Subcutaneous adipose tissue (tissue), 4 donors: ENCODE data around the gene DUSP3. TPM values are rescaled to one million over a fixed set of nuclear protein-coding genes. Genes with fewer than 3 reads are reported as not detected.

Experiments
- CTCF ChIP-seq: fragments of 450-650 bp; IDR thresholded peaks from one replicate; pipeline ENCODE4 v1.5.1; 2016; ENCODE audit warnings: low read depth, mild to moderate bottlenecking, control low read depth, antibody characterized with exemption, moderate library complexity
- total RNA-seq, 4 donors: library from RNA; depleted of rRNA; stranded (reverse); fragments of >200 nt; gene quantifications; one replicate each; pipeline ENCODE4 v1.1.0, GENCODE V29; 2016

The DUSP3 gene
- total RNA-seq, 4 donors from 2014 or later: 55.4 to 86.4 (median 60.2) TPM

GRCh38 chr17:43740541-43740940, 38.2 kb downstream of the DUSP3 start:
- TF ChIP-seq CTCF: no peak

DNA sequence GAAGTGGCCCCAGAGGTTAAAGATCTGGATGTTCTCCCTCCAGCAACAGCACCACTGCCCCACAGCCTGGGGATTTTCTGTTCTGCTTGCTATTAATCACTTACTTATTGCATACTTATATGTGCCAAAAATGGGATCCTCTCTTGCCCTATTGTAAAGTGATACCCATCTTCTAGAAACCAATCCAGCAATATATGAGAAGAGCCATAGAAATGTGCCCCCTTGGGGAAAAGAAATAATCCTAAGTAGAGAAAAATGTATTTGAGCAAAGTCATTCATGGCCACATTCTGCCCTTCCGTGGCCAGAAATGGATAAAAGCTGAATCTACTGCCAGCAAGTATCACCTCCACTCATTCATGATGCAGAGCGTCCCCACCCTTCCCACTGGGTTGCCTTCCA, 41.1 kb downstream of the DUSP3 start:
- no peak for TF ChIP-seq CTCF

DNA sequence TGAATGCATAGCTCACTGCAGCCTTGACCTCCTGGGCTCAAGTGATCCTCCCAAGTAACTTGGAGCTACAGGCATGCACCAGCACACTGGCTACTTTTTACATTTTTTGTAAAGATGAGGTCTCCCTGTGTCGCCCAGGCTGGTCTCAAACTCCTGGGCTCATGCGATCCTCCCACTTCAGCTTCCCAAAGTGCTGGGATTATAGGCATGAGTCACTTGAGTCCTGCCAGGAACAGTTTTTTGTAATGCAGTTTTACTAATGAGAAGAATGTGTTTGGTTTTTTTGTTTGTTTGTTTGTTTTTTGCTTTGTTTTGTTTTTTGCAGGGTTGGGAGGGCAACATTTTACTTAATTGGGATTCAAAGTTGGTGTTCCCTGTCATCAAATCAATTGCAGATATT, 42.4 kb downstream of the DUSP3 start:
- no peak for TF ChIP-seq CTCF

DNA sequence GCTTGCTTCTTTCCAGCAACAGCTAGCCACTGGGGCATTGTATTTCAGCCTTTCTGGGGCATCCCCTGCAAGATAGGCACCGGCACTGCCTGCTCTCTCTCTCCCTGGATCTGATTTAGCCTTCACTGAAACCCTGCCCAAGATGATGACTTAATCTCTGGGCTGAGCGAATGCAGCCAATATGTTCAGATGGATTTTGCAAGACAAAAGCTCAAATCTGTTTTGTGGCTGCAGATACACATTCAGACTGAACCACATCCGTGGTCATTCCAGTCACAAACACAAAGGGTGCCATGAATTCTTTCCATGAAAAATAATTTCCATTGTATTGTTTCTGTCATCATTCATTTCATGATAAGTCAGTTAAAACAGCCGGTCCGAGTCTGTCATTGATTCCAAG, 44.4 kb downstream of the DUSP3 start:
- no peak for TF ChIP-seq CTCF

GRCh38 chr17:43733956-43734355, 44.8 kb downstream of the DUSP3 start:
- no peak for TF ChIP-seq CTCF

- no peak for TF ChIP-seq CTCF
These were observed 45.8 kb downstream of the DUSP3 start for GRCh38 chr17:43732958-43733357.

GRCh38 chr17:43728081-43728480, 50.7 kb downstream of the DUSP3 start:
- TF ChIP-seq CTCF: no peak
